PC-9 (cell line): Measurements from ENCODE around the gene APOBEC3C. TPM values are rescaled to one million over a fixed set of nuclear protein-coding genes. Genes with fewer than 3 reads are reported as not detected.

Experiments
- BruUV-seq: library from RNA; stranded (reverse); fragments of 400-500 nt; replicated peaks from 2 replicates; lab custom pipeline; 2021; lab: Mats Ljungman, UMichigan
- CTCF ChIA-PET: fragments of 300-600 bp; sonication (Branson Sonifier 250); formaldehyde crosslinking; loops from one replicate; lab custom pipeline; 2022; ENCODE audit warnings: antibody characterized with exemption; lab: Charles Lee
- POLR2A ChIA-PET: fragments of 300-600 bp; sonication (Branson Sonifier 250); formaldehyde crosslinking; loops from one replicate; lab custom pipeline; 2022; ENCODE audit warnings: antibody characterized with exemption; ENCODE audit not compliant: unreplicated experiment; lab: Charles Lee
- DNase-seq, 2 experiments: peaks; one replicate each; pipeline versions ENCODE4 v3.0.0 to v3.0.0-alpha.2; 2015 to 2022; ENCODE audit warnings: mixed read lengths in 1 of 2
- H2AFZ ChIP-seq: fragments of 200-600 bp; sonication (generic); 2 replicates; pipeline ENCODE4 v1.8.1; 2017; ENCODE audit warnings: antibody characterized with exemption
- H3F3A ChIP-seq: fragments of 200-600 bp; sonication (generic); 2 replicates; pipeline ENCODE4 v1.8.1; 2017; ENCODE audit warnings: antibody characterized with exemption, mild to moderate bottlenecking, low read depth; ENCODE audit not compliant: insufficient read depth
- H3K27ac ChIP-seq: fragments of 200-600 bp; sonication (generic); 2 replicates; pipeline ENCODE4 v1.6.1; 2016; ENCODE audit warnings: mixed run types
- H3K27me3 ChIP-seq: fragments of 200-600 bp; sonication (generic); 2 replicates; pipeline ENCODE4 v1.6.1; 2016; ENCODE audit warnings: low read depth, mixed run types; ENCODE audit not compliant: insufficient read depth
- H3K36me3 ChIP-seq: fragments of 200-600 bp; sonication (generic); 2 replicates; pipeline ENCODE4 v1.6.1; 2016; ENCODE audit warnings: low read depth, mixed run types
- H3K4me1 ChIP-seq: fragments of 200-600 bp; sonication (generic); replicated peaks from 2 replicates; pipeline ENCODE4 v1.6.1; 2016; ENCODE audit warnings: mixed run types; ENCODE audit not compliant: insufficient read depth
- H3K4me2 ChIP-seq: fragments of 200-600 bp; sonication (generic); 2 replicates; pipeline ENCODE4 v1.6.1; 2017; ENCODE audit warnings: mixed run types
- H3K4me3 ChIP-seq: fragments of 200-600 bp; sonication (generic); 2 replicates; pipeline ENCODE4 v1.6.1; 2016; ENCODE audit warnings: mixed run types
- H3K79me2 ChIP-seq: fragments of 200-600 bp; sonication (generic); 2 replicates; pipeline ENCODE4 v1.6.1; 2017; ENCODE audit warnings: low read depth, mixed run types
- H3K9me2 ChIP-seq: fragments of 200-600 bp; sonication (generic); 2 replicates; pipeline ENCODE4 v1.8.1; 2017; ENCODE audit warnings: mild to moderate bottlenecking; ENCODE audit not compliant: insufficient read depth
- H3K9me3 ChIP-seq: fragments of 200-600 bp; sonication (generic); 2 replicates; pipeline ENCODE4 v1.8.1; 2016; ENCODE audit warnings: low read depth; ENCODE audit not compliant: insufficient read depth
- H4K20me1 ChIP-seq: fragments of 200-600 bp; sonication (generic); 2 replicates; pipeline ENCODE4 v1.8.1; 2017; ENCODE audit not compliant: insufficient read depth
- CTCF ChIP-seq: fragments of 200-600 bp; sonication (generic); conservative IDR thresholded peaks from 2 replicates; pipeline ENCODE4 v1.6.1; 2017; ENCODE audit warnings: mixed run types, antibody characterized with exemption, mild to moderate bottlenecking, moderate library complexity
- EZH2 ChIP-seq: fragments of 200-600 bp; sonication (generic); IDR thresholded peaks from 2 replicates; pipeline ENCODE4 v1.8.0; 2017; ENCODE audit warnings: antibody characterized with exemption, low read depth
- intact Hi-C: fragments of 100-400 bp; cut with micrococcal nuclease; formaldehyde crosslinking; loops from one replicate; pipeline ENCODE4 v1.10.0; 2022; ENCODE audit not compliant: unreplicated experiment
- total RNA-seq: library from RNA; stranded (reverse); gene quantifications from 2 replicates; pipeline ENCODE4 v1.2.3, GENCODE V29; 2021

The APOBEC3C gene
- total RNA-seq, 1 experiment from 2014 or later: 64.6 TPM

GRCh38 chr22:38967451-38968450 is 46.3 kb upstream of the APOBEC3C start:
- intact Hi-C loops: no loop called here
- POLR2A ChIA-PET: no interaction called here
- CTCF ChIA-PET: no interaction called here

GRCh38 chr22:38968801-38969200 is 45.3 kb upstream of the APOBEC3C start:
- Histone ChIP-seq H4K20me1 (no peaks in the 10 kb centered on the region), H3F3A (no peaks in the 10 kb centered on the region; the same call in 1 of the 2 replicates), H3K4me3 (no peak overlapping the region), H2AFZ (no peak overlapping the region), H3K27me3 (no peaks in the 10 kb centered on the region), H3K9me3 (no peaks in the 10 kb centered on the region), H3K36me3 (no peaks in the 10 kb centered on the region), H3K27ac (no peak overlapping the region), H3K79me2 (no peaks in the 10 kb centered on the region), H3K4me1 (peaks cover 10% of the 10 kb centered on the region; the same call in 1 of the 2 replicates), H3K4me2 (no peak overlapping the region), H3K9me2 (no peaks in the 10 kb centered on the region)
- DNase-seq: no peak
- BruUV-seq: no TSS peak
- ChIA-PET POLR2A (interaction anchor here (1.0 kb wide), 1 partner anchor 184 kb away, joined by 3 read pairs; the partner anchor contains the start of gene CBX7), CTCF (no interaction called here)
- intact Hi-C loops: no loop called here
- TF ChIP-seq CTCF: no peak
- TF ChIP-seq EZH2: no peak

More at GRCh38 chr22:38967451-38968450, 46.3 kb upstream of the APOBEC3C start:
- peak in 1 of 2 experiments; percentile 62 for DNase-seq
- Histone ChIP-seq H3K79me2 (no peaks in the 10 kb centered on the region), H3K4me3 (no peak overlapping the region), H3K4me1 (peaks cover 10% of the 10 kb centered on the region; the same call in 1 of the 2 replicates), H3K4me2 (no peak overlapping the region), H3K27ac (no peak overlapping the region), H3F3A (no peaks in the 10 kb centered on the region; the same call in 1 of the 2 replicates), H3K27me3 (no peaks in the 10 kb centered on the region), H3K9me2 (no peaks in the 10 kb centered on the region), H4K20me1 (no peaks in the 10 kb centered on the region), H3K36me3 (no peaks in the 10 kb centered on the region), H3K9me3 (no peaks in the 10 kb centered on the region), H2AFZ (no peak overlapping the region)
- no peak for TF ChIP-seq CTCF
- TF ChIP-seq EZH2: no peak
- no TSS peak for BruUV-seq

GRCh38 chr22:38970551-38970950 is 43.5 kb upstream of the APOBEC3C start:
- no peaks in the 10 kb centered on the region for H4K20me1 ChIP-seq
- no peak overlapping the region for H3K4me2 ChIP-seq
- no peak for DNase-seq
- no peaks in the 10 kb centered on the region; the same call in 1 of the 2 replicates for H3F3A ChIP-seq
- no TSS peak for BruUV-seq
- no peaks in the 10 kb centered on the region for H3K79me2 ChIP-seq
- H3K9me3 ChIP-seq: no peaks in the 10 kb centered on the region
- no peak overlapping the region for H3K27ac ChIP-seq
- peaks cover 6% of the 10 kb centered on the region; the same call in 1 of the 2 replicates for H3K4me1 ChIP-seq
- no peaks in the 10 kb centered on the region for H3K27me3 ChIP-seq
- H2AFZ ChIP-seq: no peak overlapping the region
- no peaks in the 10 kb centered on the region for H3K9me2 ChIP-seq
- no peaks in the 10 kb centered on the region for H3K36me3 ChIP-seq
- H3K4me3 ChIP-seq: no peak overlapping the region
- ChIA-PET POLR2A (interaction anchor here (0.7 kb wide), 1 partner anchor 110 kb away, joined by 3 read pairs; no protein-coding TSS in a partner anchor), CTCF (interaction anchor here (0.6 kb wide), 1 partner anchor 124 kb away, joined by 3 read pairs; no protein-coding TSS in a partner anchor)
- intact Hi-C loops: no loop called here
- no peak for TF ChIP-seq EZH2
- no peak for TF ChIP-seq CTCF
